Neural progenitor cell (in vitro differentiated cells): ENCODE results near the gene GBGT1. TPM values are rescaled to one million over a fixed set of nuclear protein-coding genes. Genes with fewer than 3 reads are reported as not detected.

Experiments
- DNase-seq: peaks from one replicate; pipeline ENCODE4 v3.0.0-alpha.2; 2016; ENCODE audit warnings: low spot score
- H2AFZ ChIP-seq: fragments of 200-600 bp; sonication (generic); replicated peaks from 2 replicates; pipeline ENCODE4 v1.6.1; 2016; ENCODE audit warnings: antibody characterized with exemption
- H3F3A ChIP-seq: fragments of 200-600 bp; sonication (generic); 2 replicates; pipeline ENCODE4 v1.6.1; 2016; ENCODE audit warnings: antibody characterized with exemption, low read depth
- H3K27ac ChIP-seq: fragments of 200-600 bp; sonication (generic); 2 replicates; pipeline ENCODE4 v1.5.1; 2016; ENCODE audit warnings: mild to moderate bottlenecking
- H3K27me3 ChIP-seq: fragments of 200-600 bp; sonication (generic); 2 replicates; pipeline ENCODE4 v1.6.1; 2016; ENCODE audit warnings: mild to moderate bottlenecking, moderate library complexity
- H3K36me3 ChIP-seq: fragments of 200-600 bp; sonication (generic); 2 replicates; pipeline ENCODE4 v1.5.1; 2016
- H3K4me1 ChIP-seq: fragments of 200-600 bp; sonication (generic); 2 replicates; pipeline ENCODE4 v1.6.1; 2016; ENCODE audit warnings: mixed run types
- H3K4me2 ChIP-seq: fragments of 200-600 bp; sonication (generic); 2 replicates; pipeline ENCODE4 v1.6.1; 2016
- H3K4me3 ChIP-seq: fragments of 200-600 bp; sonication (generic); 2 replicates; pipeline ENCODE4 v1.5.1; 2016
- H3K79me2 ChIP-seq: fragments of 200-600 bp; sonication (generic); 2 replicates; pipeline ENCODE4 v1.6.1; 2016; ENCODE audit warnings: low read depth
- H3K9ac ChIP-seq: fragments of 200-600 bp; sonication (generic); 2 replicates; pipeline ENCODE4 v1.6.1; 2016
- H3K9me3 ChIP-seq: fragments of 200-600 bp; sonication (generic); 2 replicates; pipeline ENCODE4 v1.5.1; 2016; ENCODE audit warnings: low read depth
- H4K20me1 ChIP-seq: fragments of 200-600 bp; sonication (generic); 2 replicates; pipeline ENCODE4 v1.6.1; 2016; ENCODE audit warnings: low read depth
- H3K27ac Mint-ChIP-seq: 3 replicates; pipeline ENCODE4 v1.8.0; 2021; ENCODE audit warnings: mixed read lengths
- H3K27me3 Mint-ChIP-seq: 2 replicates; pipeline ENCODE4 v1.8.0; 2022; ENCODE audit warnings: low read depth, mild to moderate bottlenecking, inconsistent platforms, moderate library complexity, mixed read lengths; ENCODE audit not compliant: insufficient read depth
- H3K36me3 Mint-ChIP-seq: 3 replicates; pipeline ENCODE4 v1.8.0; 2021; ENCODE audit warnings: mixed read lengths
- H3K4me1 Mint-ChIP-seq: 3 replicates; pipeline ENCODE4 v1.8.0; 2021; ENCODE audit warnings: mixed read lengths
- H3K4me3 Mint-ChIP-seq: 3 replicates; pipeline ENCODE4 v1.8.0; 2021; ENCODE audit warnings: mild to moderate bottlenecking, moderate library complexity, mixed read lengths
- H3K9me3 Mint-ChIP-seq: 3 replicates; pipeline ENCODE4 v1.8.0; 2020; ENCODE audit warnings: mixed read lengths
- EZH2 ChIP-seq: fragments of 200-600 bp; sonication (generic); IDR thresholded peaks from 2 replicates; pipeline ENCODE4 v1.6.1; 2017; ENCODE audit warnings: antibody characterized with exemption, mild to moderate bottlenecking, moderate library complexity
- EZH2phosphoT487 ChIP-seq: fragments of 200-600 bp; sonication (generic); IDR thresholded peaks from 2 replicates; pipeline ENCODE4 v1.6.1; 2017; ENCODE audit warnings: antibody characterized with exemption
- total RNA-seq: library from RNA; depleted of rRNA; stranded (reverse); fragments of >200 nt; gene quantifications from 2 replicates; pipeline ENCODE4 v1.2.3, GENCODE V29; 2015; ENCODE audit warnings: low replicate concordance
- TF ChIP-seq, protein P1 (sequence below): fragments of 200-600 bp; sonication (generic); IDR thresholded peaks from 2 replicates; pipeline ENCODE4 v1.5.1; 2017; ENCODE audit warnings: antibody characterized with exemption, mild to moderate bottlenecking

The GBGT1 gene
- total RNA-seq, 1 donor from 2014 or later: 2.0 TPM

GRCh38 chr9:133106511-133107244 lies 57.0 kb downstream of the GBGT1 start:
- Histone ChIP-seq H3F3A (no peaks in the 10 kb centered on the region), H3K4me1 (no peaks in the 10 kb centered on the region), H3K27ac (no peak overlapping the region), H3K79me2 (no peaks in the 10 kb centered on the region), H3K4me2 (no peak overlapping the region), H3K4me3 (no peak overlapping the region), H3K27me3 (no peaks in the 10 kb centered on the region), H3K36me3 (no peaks in the 10 kb centered on the region), H3K9ac (no peak overlapping the region), H4K20me1 (peaks cover 9% of the 10 kb centered on the region), H2AFZ (no peak overlapping the region), H3K9me3 (no peaks in the 10 kb centered on the region)
- TF ChIP-seq, protein P1, sequence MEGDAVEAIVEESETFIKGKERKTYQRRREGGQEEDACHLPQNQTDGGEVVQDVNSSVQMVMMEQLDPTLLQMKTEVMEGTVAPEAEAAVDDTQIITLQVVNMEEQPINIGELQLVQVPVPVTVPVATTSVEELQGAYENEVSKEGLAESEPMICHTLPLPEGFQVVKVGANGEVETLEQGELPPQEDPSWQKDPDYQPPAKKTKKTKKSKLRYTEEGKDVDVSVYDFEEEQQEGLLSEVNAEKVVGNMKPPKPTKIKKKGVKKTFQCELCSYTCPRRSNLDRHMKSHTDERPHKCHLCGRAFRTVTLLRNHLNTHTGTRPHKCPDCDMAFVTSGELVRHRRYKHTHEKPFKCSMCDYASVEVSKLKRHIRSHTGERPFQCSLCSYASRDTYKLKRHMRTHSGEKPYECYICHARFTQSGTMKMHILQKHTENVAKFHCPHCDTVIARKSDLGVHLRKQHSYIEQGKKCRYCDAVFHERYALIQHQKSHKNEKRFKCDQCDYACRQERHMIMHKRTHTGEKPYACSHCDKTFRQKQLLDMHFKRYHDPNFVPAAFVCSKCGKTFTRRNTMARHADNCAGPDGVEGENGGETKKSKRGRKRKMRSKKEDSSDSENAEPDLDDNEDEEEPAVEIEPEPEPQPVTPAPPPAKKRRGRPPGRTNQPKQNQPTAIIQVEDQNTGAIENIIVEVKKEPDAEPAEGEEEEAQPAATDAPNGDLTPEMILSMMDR: no peak
- TF ChIP-seq EZH2phosphoT487: no peak
- TF ChIP-seq EZH2: no peak
- no peak for DNase-seq
- no peak overlapping the region for H3K27ac Mint-ChIP-seq
- H3K27me3 Mint-ChIP-seq: peaks cover 3% of the 10 kb centered on the region
- no peak overlapping the region for H3K4me3 Mint-ChIP-seq
- H3K4me1 Mint-ChIP-seq: no peaks in the 10 kb centered on the region
- H3K36me3 Mint-ChIP-seq: peaks cover 14% of the 10 kb centered on the region
- no peaks in the 10 kb centered on the region for H3K9me3 Mint-ChIP-seq

DNA sequence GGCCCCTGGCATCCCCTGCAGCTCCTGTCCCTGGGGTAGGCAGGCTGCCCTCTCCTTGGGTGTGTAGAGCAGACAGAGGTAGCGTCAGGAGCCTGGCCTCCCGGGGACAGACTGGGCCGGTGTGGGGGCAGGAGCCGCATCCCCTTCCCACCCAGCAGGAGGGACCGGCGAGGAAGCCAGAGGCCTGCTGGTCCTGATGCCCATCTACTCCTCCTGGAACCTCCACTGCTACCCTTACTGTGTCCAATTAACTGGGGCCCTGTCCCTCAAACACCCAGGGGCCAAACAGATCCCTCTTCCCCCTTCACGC lies 58.3 kb downstream of the GBGT1 start:
- no peaks in the 10 kb centered on the region for H3K9me3 Mint-ChIP-seq
- DNase-seq: no peak
- Histone ChIP-seq H4K20me1 (peaks cover 3% of the 10 kb centered on the region), H3K4me1 (no peaks in the 10 kb centered on the region), H3K79me2 (no peaks in the 10 kb centered on the region), H3K27me3 (no peaks in the 10 kb centered on the region), H3K36me3 (no peaks in the 10 kb centered on the region), H3F3A (no peaks in the 10 kb centered on the region), H2AFZ (no peak overlapping the region), H3K9me3 (no peaks in the 10 kb centered on the region), H3K4me2 (no peak overlapping the region), H3K4me3 (no peak overlapping the region), H3K27ac (no peak overlapping the region), H3K9ac (no peak overlapping the region)
- H3K27me3 Mint-ChIP-seq: peaks cover 3% of the 10 kb centered on the region
- H3K36me3 Mint-ChIP-seq: peaks cover 14% of the 10 kb centered on the region
- no peak overlapping the region for H3K27ac Mint-ChIP-seq
- TF ChIP-seq EZH2phosphoT487: no peak
- TF ChIP-seq, protein P1: no peak
- TF ChIP-seq EZH2: no peak
- H3K4me1 Mint-ChIP-seq: no peaks in the 10 kb centered on the region
- H3K4me3 Mint-ChIP-seq: no peak overlapping the region

DNA sequence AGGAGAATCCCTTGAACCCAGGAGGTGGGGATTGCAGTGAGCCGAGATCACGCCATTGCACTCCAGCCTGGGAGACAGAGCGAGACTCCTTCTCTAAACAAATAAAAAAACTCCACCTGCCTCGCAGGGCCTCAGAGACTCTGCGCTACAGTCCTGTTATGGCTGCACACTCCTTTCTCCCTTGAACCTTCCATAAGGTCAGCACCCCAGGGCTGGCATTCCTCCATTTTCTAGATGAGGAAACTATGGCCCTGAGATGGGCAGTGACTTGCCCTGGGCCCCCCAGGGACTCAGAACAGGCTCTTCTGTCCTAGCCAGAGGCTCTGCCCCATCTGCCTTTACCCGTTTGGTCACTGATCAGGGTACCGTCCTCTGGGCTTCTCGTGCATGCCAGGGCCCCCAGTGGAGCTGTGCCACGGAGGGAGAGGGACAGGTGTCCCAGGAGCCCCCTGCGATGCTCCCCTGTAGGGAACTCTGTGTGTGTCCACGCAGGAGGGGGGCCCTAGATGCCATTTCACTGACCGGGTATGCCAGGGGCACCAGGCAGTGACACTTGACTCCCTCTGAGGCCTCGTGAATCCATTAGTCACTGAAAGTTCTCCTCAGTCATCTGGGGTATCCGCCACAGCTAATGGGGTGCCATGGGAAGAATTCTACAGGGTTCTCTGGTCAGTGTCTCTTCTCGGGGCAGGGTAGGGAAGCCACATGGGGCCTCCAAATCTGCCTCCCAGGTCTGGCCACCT lies 58.8 kb downstream of the GBGT1 start:
- Mint-ChIP-seq H3K9me3 (no peaks in the 10 kb centered on the region), H3K27me3 (peaks cover 3% of the 10 kb centered on the region), H3K27ac (no peak overlapping the region), H3K36me3 (peaks cover 12% of the 10 kb centered on the region), H3K4me1 (no peaks in the 10 kb centered on the region), H3K4me3 (no peak overlapping the region)
- no peak for DNase-seq
- no peak overlapping the region for H3K4me3 ChIP-seq
- no peak overlapping the region for H3K27ac ChIP-seq
- no peaks in the 10 kb centered on the region for H3K79me2 ChIP-seq
- H4K20me1 ChIP-seq: peaks cover 3% of the 10 kb centered on the region
- H2AFZ ChIP-seq: no peak overlapping the region
- TF ChIP-seq, protein P1: no peak
- no peak for TF ChIP-seq EZH2
- no peak for TF ChIP-seq EZH2phosphoT487
- no peaks in the 10 kb centered on the region for H3K27me3 ChIP-seq
- H3K9me3 ChIP-seq: no peaks in the 10 kb centered on the region
- H3K9ac ChIP-seq: no peak overlapping the region
- no peaks in the 10 kb centered on the region for H3K36me3 ChIP-seq
- H3K4me1 ChIP-seq: no peaks in the 10 kb centered on the region
- no peaks in the 10 kb centered on the region for H3F3A ChIP-seq
- no peak overlapping the region for H3K4me2 ChIP-seq
